Ovary (tissue), 9 donors: ENCODE data around the gene GPR3. TPM values are rescaled to one million over a fixed set of nuclear protein-coding genes. Genes with fewer than 3 reads are reported as not detected.
"Not testable (repeated sequence)": the region's sequence is repeated elsewhere in the genome, so short reads cannot be mapped to it uniquely, and the experiment has no call there.

ENCODE experiments used
- DNase-seq, 5 donors: peaks; one replicate each; pipeline ENCODE4 v3.0.0-alpha.2; 2019 to 2020
- H3K27ac ChIP-seq, 2 donors: fragments of 200-600 bp; one replicate each; pipeline versions ENCODE4 v1.5.1 to v1.8.0; 2019 to 2022
- H3K27me3 ChIP-seq: fragments of 200-600 bp; one replicate; pipeline ENCODE4 v1.8.0; 2022
- H3K36me3 ChIP-seq: fragments of 200-600 bp; sonication (generic); one replicate; pipeline ENCODE4 v1.5.1; 2019
- H3K4me1 ChIP-seq: one replicate; pipeline ENCODE4 v1.8.1; 2013; ENCODE audit warnings: mild to moderate bottlenecking, moderate library complexity; ENCODE audit not compliant: insufficient read depth
- H3K4me3 ChIP-seq: fragments of 200-600 bp; sonication (generic); one replicate; pipeline ENCODE4 v1.5.1; 2017
- H3K9me3 ChIP-seq, 2 donors: fragments of 200-600 bp in 1 of 2; sonication (generic) in 1 of 2; one replicate each; pipeline versions ENCODE4 v1.5.1 to v1.8.1; 2013 to 2019; ENCODE audit warnings: mild to moderate bottlenecking in 1 of 2, moderate library complexity in 1 of 2
- EP300 ChIP-seq: sonication (generic); formaldehyde crosslinking; IDR thresholded peaks from one replicate; pipeline ENCODE4 v1.6.1; 2017; ENCODE audit warnings: antibody characterized with exemption
- POLR2A ChIP-seq: fragments of 450-650 bp; IDR thresholded peaks from one replicate; pipeline ENCODE4 v1.6.1; 2017; ENCODE audit warnings: antibody characterized with exemption, mild to moderate bottlenecking, moderate library complexity
- WGBS, 3 donors: extraction: QIAGEN DNeasy Blood & Tissue Kit in 1 of 3; methylation state at CpG; one replicate each; pipeline versions ENCODE4 v1.1.5 to v1.1.7; 2013 to 2017; 5-methylcytosine and 5-hydroxymethylcytosine counted together
- intact Hi-C, 4 donors: fragments of 100-400 bp; cut with DNase I; formaldehyde crosslinking; loops; one replicate each; pipeline versions ENCODE4 v1.11.0 to v1.15.1; 2022 to 2023
- polyA plus RNA-seq, 2 donors: library from polyadenylated mRNA; stranded (reverse); fragments of 200-250 nt in 1 of 2; fragments of 350-450 nt in 1 of 2; fragmentation: Illumina TruSeq in 1 of 2; extraction: RNeasy Lipid Tissue Mini Kit (QIAGEN cat#74804) in 1 of 2; gene quantifications; one replicate each; pipeline ENCODE4 v1.2.3, GENCODE V29; 2013 to 2014
- total RNA-seq, 7 donors: library from RNA; depleted of rRNA in 2 of 7; stranded (reverse); fragments of >200 nt in 2 of 7; fragmentation: NEBNext Ultra II Directional in 3 of 7; extraction: Animal tissue kit (Norgen Biotek cat#: 25700) in 3 of 7; gene quantifications; one replicate each; pipeline versions ENCODE4 v1.1.0 to v1.2.4, GENCODE V29; 2016 to 2023
- TF ChIP-seq, protein P1 (sequence below), 3 donors: fragments of 450-650 bp in 2 of 3; fragments of 200-600 bp in 1 of 3; IDR thresholded peaks; one replicate each; pipeline versions ENCODE4 v1.5.1 to v1.8.0; 2016 to 2022; ENCODE audit warnings: antibody characterized with exemption in 3 of 3, mild to moderate bottlenecking in 1 of 3
- donor health status: DM: no; HTN: no; CAD: no; lungs with moderate emphysema.
- donor health status: DM: no; HTN: no; CAD: no.
- donor health status: Bipolar disorder and iron deficiency.
- donor health status: DM: yes; HTN: yes; CAD: no.
- donor health status: DM: no; HTN: no; CAD: no.
- donor health status: DM: yes; HTN: yes; CAD: no.

Gene GPR3
- total and polyA plus RNA-seq, 9 donors, result 0.12 to 0.87 (median 0.30) TPM; not detected in 1

DNA sequence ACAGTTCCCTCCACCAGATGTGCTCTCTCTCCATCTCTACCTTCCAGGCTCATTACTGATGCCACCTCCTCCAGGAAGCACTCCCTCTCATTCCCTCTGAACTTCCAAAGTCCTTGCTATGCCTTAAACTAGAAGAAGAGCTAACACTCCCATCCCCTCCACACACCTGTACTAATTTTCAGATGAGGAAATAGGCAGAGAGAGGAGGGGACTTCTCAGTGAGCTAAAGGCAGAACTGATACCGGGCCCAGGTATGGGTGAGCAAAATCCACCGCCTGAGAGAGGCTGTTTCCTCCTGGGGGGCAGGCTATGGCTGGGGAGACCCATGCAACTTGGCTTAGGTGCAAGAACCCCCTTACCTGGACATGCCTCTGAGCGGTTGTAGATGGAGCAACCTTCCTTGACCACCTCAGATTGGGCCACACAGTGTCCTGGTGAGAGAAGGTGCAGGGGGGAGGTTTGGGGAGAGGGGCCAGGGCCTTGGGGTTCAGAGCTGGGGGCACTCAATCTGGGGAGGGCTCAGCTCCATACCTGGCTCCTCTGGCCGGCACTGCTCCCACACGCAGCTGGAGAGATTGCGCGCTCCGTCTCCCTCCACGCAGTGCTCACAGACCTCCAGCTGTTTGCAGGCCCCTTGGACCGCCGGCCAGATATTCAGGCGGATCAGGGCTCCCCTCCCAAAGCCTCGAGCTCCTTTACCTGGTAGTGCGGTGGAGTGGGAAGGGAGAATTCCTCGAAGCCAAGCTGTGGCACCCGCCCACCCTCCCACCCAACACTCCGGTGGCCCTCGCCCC is 10.3 kb upstream of the GPR3 start:
- Histone ChIP-seq H3K27ac (no peak overlapping the region), H3K4me3 (no peak overlapping the region), H3K9me3 (no peaks in the 10 kb centered on the region), H3K27me3 (no peaks in the 10 kb centered on the region), H3K4me1 (no peaks in the 10 kb centered on the region), H3K36me3 (no peaks in the 10 kb centered on the region)
- TF ChIP-seq POLR2A (no peak), EP300 (no peak)
- TF ChIP-seq, protein P1, sequence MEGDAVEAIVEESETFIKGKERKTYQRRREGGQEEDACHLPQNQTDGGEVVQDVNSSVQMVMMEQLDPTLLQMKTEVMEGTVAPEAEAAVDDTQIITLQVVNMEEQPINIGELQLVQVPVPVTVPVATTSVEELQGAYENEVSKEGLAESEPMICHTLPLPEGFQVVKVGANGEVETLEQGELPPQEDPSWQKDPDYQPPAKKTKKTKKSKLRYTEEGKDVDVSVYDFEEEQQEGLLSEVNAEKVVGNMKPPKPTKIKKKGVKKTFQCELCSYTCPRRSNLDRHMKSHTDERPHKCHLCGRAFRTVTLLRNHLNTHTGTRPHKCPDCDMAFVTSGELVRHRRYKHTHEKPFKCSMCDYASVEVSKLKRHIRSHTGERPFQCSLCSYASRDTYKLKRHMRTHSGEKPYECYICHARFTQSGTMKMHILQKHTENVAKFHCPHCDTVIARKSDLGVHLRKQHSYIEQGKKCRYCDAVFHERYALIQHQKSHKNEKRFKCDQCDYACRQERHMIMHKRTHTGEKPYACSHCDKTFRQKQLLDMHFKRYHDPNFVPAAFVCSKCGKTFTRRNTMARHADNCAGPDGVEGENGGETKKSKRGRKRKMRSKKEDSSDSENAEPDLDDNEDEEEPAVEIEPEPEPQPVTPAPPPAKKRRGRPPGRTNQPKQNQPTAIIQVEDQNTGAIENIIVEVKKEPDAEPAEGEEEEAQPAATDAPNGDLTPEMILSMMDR (IDR thresholded peaks at IDR 0.05), result no peak
- intact Hi-C loops, result no loop called here
- DNase-seq, result no peak
- 57 to 72% (median 59%) methylated on average over 16 to 18 of the region's 18 CpGs for WGBS, 3 donors

DNA sequence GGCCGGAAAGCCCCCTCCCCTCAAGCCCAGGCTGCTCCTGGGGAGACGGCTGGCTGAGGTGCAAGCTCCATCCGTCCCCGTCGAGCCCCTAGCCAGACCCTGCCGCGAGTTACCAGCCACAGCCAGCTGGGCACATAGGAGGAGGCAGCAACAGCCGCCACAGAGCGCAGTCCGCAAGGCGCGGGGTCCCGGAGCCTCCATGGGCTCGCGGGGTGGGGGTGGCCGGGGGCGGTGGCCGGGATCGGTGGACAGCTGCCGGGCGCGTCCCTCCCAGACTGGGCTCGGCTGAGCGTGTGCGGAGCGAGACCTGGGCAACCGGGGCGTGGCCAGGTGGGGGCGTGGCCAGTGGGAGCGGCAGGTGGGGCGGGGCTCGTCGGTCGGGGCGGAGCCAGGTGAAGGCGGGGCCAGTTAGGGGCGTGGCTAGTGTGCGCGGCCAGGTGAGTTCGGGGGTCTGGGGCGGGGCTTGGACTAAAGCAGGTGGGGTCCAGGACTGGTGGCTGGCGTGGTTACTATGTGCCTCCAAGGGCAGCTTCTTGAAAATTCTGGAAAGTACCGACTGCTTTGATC is 9.3 kb upstream of the GPR3 start, which contains the start of gene CD164L2:
CD164L2 (minus strand) TSS at position 295 of the 567 bp plus-strand sequence; CDS start at position 201, 94 bp downstream.
- no peak within 1 kb of the TSS for H3K4me3 ChIP-seq

DNA sequence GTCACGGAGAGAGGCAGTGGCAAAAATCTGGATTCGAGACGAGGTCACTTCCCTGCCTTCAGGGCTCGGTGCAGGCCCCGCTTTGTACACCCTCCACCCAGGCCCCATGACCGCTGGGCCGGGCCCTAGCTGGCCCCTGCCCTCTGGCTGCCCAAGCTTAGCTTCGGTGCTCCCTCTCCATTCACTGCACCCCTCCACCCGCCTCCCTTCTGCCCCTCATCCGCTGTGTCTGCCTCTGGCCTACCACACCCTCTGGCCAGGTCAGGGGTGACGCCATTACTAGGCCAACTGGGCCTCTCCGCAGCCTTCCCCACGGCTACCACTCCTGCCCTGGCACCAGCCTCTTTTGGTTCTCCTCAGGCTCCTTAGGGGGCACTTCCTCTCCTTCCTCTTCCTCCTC is 8.8 kb upstream of the GPR3 start:
- Histone ChIP-seq H3K4me3 (no peak overlapping the region), H3K4me1 (no peaks in the 10 kb centered on the region), H3K27ac (no peak overlapping the region), H3K9me3 (no peaks in the 10 kb centered on the region), H3K27me3 (no peaks in the 10 kb centered on the region), H3K36me3 (no peaks in the 10 kb centered on the region)
- DNase-seq, result no peak
- TF ChIP-seq EP300 (no peak), POLR2A (no peak)
- TF ChIP-seq, protein P1 (IDR thresholded peaks at IDR 0.05), result no peak
- 86 to 92% (median 91%) methylated on average over 13 of the region's 13 CpGs for WGBS, 3 donors
- intact Hi-C loops, result no loop called here

More for the DNA sequence above, 9.3 kb upstream of the GPR3 start, which contains the start of gene CD164L2:
- Histone ChIP-seq H3K9me3 (no peaks in the 10 kb centered on the region), H3K27ac (no peak within 1 kb of the TSS), H3K36me3 (no peaks in the 10 kb centered on the region), H3K27me3 (no peaks in the 10 kb centered on the region), H3K4me1 (no peaks in the 10 kb centered on the region)
- no peak for TF ChIP-seq POLR2A
- TF ChIP-seq, protein P1 (IDR thresholded peaks at IDR 0.05), result no peak
- no peak for TF ChIP-seq EP300
- intact Hi-C loops, result no loop called here
- no peak for DNase-seq
- 10 to 14% (median 13%) methylated on average over 41 to 43 of the region's 43 CpGs for WGBS, 3 donors

DNA sequence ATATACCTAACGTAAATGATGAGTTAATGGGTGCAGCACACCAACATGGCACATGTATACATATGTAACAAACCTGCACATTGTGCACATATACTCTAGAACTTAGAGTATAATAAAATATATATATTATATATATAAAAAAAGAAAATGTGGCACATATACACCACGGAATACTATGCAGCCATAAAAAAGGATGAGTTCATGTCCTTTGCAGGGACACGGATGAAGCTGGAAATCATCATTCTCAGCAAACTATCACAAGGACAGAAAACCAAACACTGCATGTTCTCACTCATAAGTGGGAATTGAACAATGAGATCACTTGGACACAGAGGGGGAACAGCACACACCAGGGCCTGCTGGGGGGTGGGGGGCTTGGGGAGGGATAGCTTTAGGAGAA is 7.6 kb upstream of the GPR3 start:
- intact Hi-C loops, H3K27me3 ChIP-seq, H3K4me1 ChIP-seq, H3K36me3 ChIP-seq, H3K4me3 ChIP-seq, DNase-seq, H3K9me3 ChIP-seq, H3K27ac ChIP-seq: not testable (repeated sequence)
- 91 to 95% (median 94%) methylated on average over 3 of the region's 3 CpGs for WGBS, 3 donors
